Measurements from ENCODE around the gene FAM174B. TPM values are rescaled to one million over a fixed set of nuclear protein-coding genes. Genes with fewer than 3 reads are reported as not detected.
A peak's percentile ranks its signal among the peaks of the same experiment; 100 is the strongest.

Gene FAM174B
- total RNA-seq, 2 donors from 2014 or later = 32.0 to 183 TPM

GRCh38 chr15:92646216-92646615 lies 9.4 kb downstream of the FAM174B start:
- intact Hi-C loops (cut with DNase I) = no loop called here
- H3K36me3 ChIP-seq = no peaks in the 10 kb centered on the region
- H3K9me3 ChIP-seq = no peaks in the 10 kb centered on the region
- H3K4me3 ChIP-seq = no peak overlapping the region
- 92% methylated on average over 2 of the region's 2 CpGs for WGBS
- peaks cover 8% of the 10 kb centered on the region for H3K4me1 ChIP-seq (replicated peaks)
- no peaks in the 10 kb centered on the region for H3K27me3 ChIP-seq (replicated peaks; ENCODE audit: insufficient read depth)
- H3K27ac ChIP-seq = peak overlapping the region; percentile 92 to 93
- no peak for DNase-seq (ENCODE audit: low spot score)
- TF ChIP-seq POLR2A (IDR thresholded peaks at IDR 0.05) (no peak), CTCF (IDR thresholded peaks at IDR 0.05) (no peak), POLR2AphosphoS5 (IDR thresholded peaks at IDR 0.05) (no peak)

- no peak for TF ChIP-seq POLR2AphosphoS5 (IDR thresholded peaks at IDR 0.05)
- TF ChIP-seq POLR2A (IDR thresholded peaks at IDR 0.05) = no peak
- TF ChIP-seq CTCF (IDR thresholded peaks at IDR 0.05) = no peak
- Histone ChIP-seq H3K27ac (peak overlapping the region; percentile 92 to 93), H3K4me3 (no peak overlapping the region), H3K4me1 (replicated peaks) (peaks cover 8% of the 10 kb centered on the region), H3K27me3 (replicated peaks; ENCODE audit: insufficient read depth) (no peaks in the 10 kb centered on the region), H3K9me3 (no peaks in the 10 kb centered on the region), H3K36me3 (no peaks in the 10 kb centered on the region)
- DNase-seq (ENCODE audit: low spot score) = no peak
- intact Hi-C loops (cut with DNase I) = no loop called here
- 64% methylated on average over 2 of the region's 2 CpGs for WGBS
Measured at GRCh38 chr15:92645731-92646130, 9.8 kb downstream of the FAM174B start.

GRCh38 chr15:92645051-92645631 lies 10.4 kb downstream of the FAM174B start:
- H3K4me1 ChIP-seq (replicated peaks) = peaks cover 8% of the 10 kb centered on the region

GRCh38 chr15:92643849-92644815 lies 11.4 kb downstream of the FAM174B start:
- WGBS = 90% methylated on average over 13 of the region's 13 CpGs
- no peaks in the 10 kb centered on the region for H3K36me3 ChIP-seq
- H3K4me1 ChIP-seq (replicated peaks) = peaks cover 9% of the 10 kb centered on the region
- DNase-seq (ENCODE audit: low spot score) = no peak
- H3K9me3 ChIP-seq = no peaks in the 10 kb centered on the region
- intact Hi-C loops (cut with DNase I) = no loop called here
- TF ChIP-seq POLR2AphosphoS5 (IDR thresholded peaks at IDR 0.05) (no peak), CTCF (IDR thresholded peaks at IDR 0.05) (no peak), POLR2A (IDR thresholded peaks at IDR 0.05) (no peak)
- H3K27me3 ChIP-seq (replicated peaks; ENCODE audit: insufficient read depth) = no peaks in the 10 kb centered on the region
- H3K27ac ChIP-seq = peak overlapping the region; percentile 92 to 93
- no peak overlapping the region for H3K4me3 ChIP-seq

More at GRCh38 chr15:92645051-92645631, 10.4 kb downstream of the FAM174B start:
- H3K27me3 ChIP-seq (replicated peaks; ENCODE audit: insufficient read depth) = no peaks in the 10 kb centered on the region
- DNase-seq (ENCODE audit: low spot score) = peak; percentile 69
- peak overlapping the region; percentile 92 to 93 for H3K27ac ChIP-seq
- no peaks in the 10 kb centered on the region for H3K36me3 ChIP-seq
- TF ChIP-seq POLR2A (IDR thresholded peaks at IDR 0.05) (no peak), CTCF (IDR thresholded peaks at IDR 0.05) (no peak), POLR2AphosphoS5 (IDR thresholded peaks at IDR 0.05) (peak; percentile 81)
- H3K9me3 ChIP-seq = no peaks in the 10 kb centered on the region
- 55% methylated on average over 6 of the region's 6 CpGs for WGBS
- no peak overlapping the region for H3K4me3 ChIP-seq
- intact Hi-C loops (cut with DNase I) = no loop called here

All from prostate gland (tissue), 2 donors.